H1 (cell line): Measurements from ENCODE around the gene NR2F1-AS1. TPM values are rescaled to one million over a fixed set of nuclear protein-coding genes. Genes with fewer than 3 reads are reported as not detected.

Experiments
- ATF2 ChIP-seq: IDR thresholded peaks from 2 replicates; pipeline ENCODE4 v1.6.1; 2012; ENCODE audit warnings: low read length, inconsistent platforms
- CHD7 ChIP-seq: fragments of 300-600 bp; sonication (generic); IDR thresholded peaks from 2 replicates; pipeline ENCODE4 v1.7.1; 2012; ENCODE audit warnings: low read length, moderate library complexity, mild to moderate bottlenecking, inconsistent platforms; ENCODE audit not compliant: insufficient replicate concordance
- POLR2AphosphoS5 ChIP-seq: IDR thresholded peaks from 2 replicates; pipeline ENCODE4 v1.6.1; 2011; ENCODE audit warnings: low read depth, low read length
- RFX5 ChIP-seq: IDR thresholded peaks from 2 replicates; pipeline ENCODE4 v1.6.1; 2011; ENCODE audit warnings: low read depth, low read length, improper control_type of control experiment, borderline replicate concordance
- RNF2 ChIP-seq: fragments of 200-900, 300-1000 bp; sonication (generic); IDR thresholded peaks from 2 replicates; pipeline ENCODE4 v1.7.1; 2016; ENCODE audit warnings: borderline replicate concordance, low read depth, mild to moderate bottlenecking, antibody characterized with exemption, low read length; ENCODE audit not compliant: poor library complexity, severe bottlenecking; ENCODE audit errors: missing control alignments
- RXRA ChIP-seq: IDR thresholded peaks from 2 replicates; pipeline ENCODE4 v1.6.1; 2011; ENCODE audit warnings: low read depth, mild to moderate bottlenecking, low read length, moderate library complexity; ENCODE audit not compliant: insufficient read depth
- ZNF274 ChIP-seq: IDR thresholded peaks from 2 replicates; pipeline ENCODE4 v1.7.0; 2012; ENCODE audit warnings: low read length, borderline replicate concordance; ENCODE audit errors: extremely low read depth
- polyA plus RNA-seq, 7 experiments: library from polyadenylated mRNA; depleted of rRNA in 3 of 7; stranded (reverse) in 5 of 7; unstranded in 2 of 7; fragments of >200 nt in 5 of 7; fragments of 200-250 nt in 2 of 7; gene quantifications; 1 replicate in 5 of 7; 2 replicates in 1 of 7; 4 replicates in 1 of 7; pipeline versions ENCODE4 v1.2.1 to v1.2.3, GENCODE V29; 2011 to 2013; ENCODE audit warnings: missing spikeins in 2 of 7, mixed read lengths in 2 of 7
- total RNA-seq: library from RNA; stranded (reverse); fragmentation: NEBNext Ultra II Directional; extraction: Animal tissue kit (Norgen Biotek cat#: 25700); gene quantifications from 2 replicates; pipeline ENCODE4 v1.2.1, GENCODE V29; 2021

The NR2F1-AS1 gene
- total and polyA plus RNA-seq, 2 of the 8 experiments (the other 6 are each of a cell fraction or from before 2014, with no cell fraction given): 1.6 to 5.6 TPM

- TF ChIP-seq CHD7: no peak
- no peak for TF ChIP-seq ZNF274
- TF ChIP-seq RXRA: no peak
- TF ChIP-seq ATF2: no peak
- TF ChIP-seq RNF2: peak; percentile 96
- TF ChIP-seq RFX5: no peak
- TF ChIP-seq POLR2AphosphoS5: no peak
Measured at GRCh38 chr5:93594591-93595419, 13.8 kb upstream of the NR2F1-AS1 start (continued).
